Aorta (tissue), 5 donors: ENCODE data around the gene TMEM184C. TPM values are rescaled to one million over a fixed set of nuclear protein-coding genes. Genes with fewer than 3 reads are reported as not detected.

Experiments used
- ATAC-seq: fragments of 200-7000 bp; cut with Tn5 transposase; one replicate; pipeline ENCODE4 v1.9.1; 2022; ENCODE audit warnings: moderate library complexity; ENCODE audit not compliant: low FRiP score
- DNase-seq, 2 donors: peaks; one replicate each; pipeline ENCODE4 v3.0.0-alpha.2; 2020
- H3K27ac ChIP-seq, 2 donors: one replicate each; pipeline ENCODE4 v1.5.1; 2013; ENCODE audit warnings: low read length in 2 of 2, mild to moderate bottlenecking in 2 of 2, moderate library complexity in 2 of 2, control low read depth in 1 of 2, inconsistent platforms in 1 of 2, low read depth in 1 of 2
- H3K27me3 ChIP-seq, 2 donors: one replicate each; pipeline ENCODE4 v1.6.1; 2013; ENCODE audit warnings: control low read depth in 1 of 2, low read length in 1 of 2, mild to moderate bottlenecking in 1 of 2, moderate library complexity in 1 of 2; ENCODE audit not compliant: insufficient read depth in 2 of 2, control insufficient read depth in 1 of 2
- H3K36me3 ChIP-seq, 2 donors: one replicate each; pipeline ENCODE4 v1.6.1; 2013; ENCODE audit warnings: control low read depth in 1 of 2, low read length in 1 of 2, mild to moderate bottlenecking in 1 of 2; ENCODE audit not compliant: insufficient read depth in 2 of 2, control insufficient read depth in 1 of 2
- H3K4me1 ChIP-seq, 2 donors: one replicate each; pipeline ENCODE4 v1.6.1; 2013; ENCODE audit warnings: low read length in 2 of 2, control low read depth in 1 of 2, mild to moderate bottlenecking in 1 of 2, moderate library complexity in 1 of 2; ENCODE audit not compliant: insufficient read depth in 2 of 2, control insufficient read depth in 1 of 2
- H3K4me3 ChIP-seq, 2 donors: one replicate each; pipeline ENCODE4 v1.5.1; 2013; ENCODE audit warnings: low read length in 2 of 2, control low read depth in 1 of 2, mild to moderate bottlenecking in 1 of 2
- H3K9me3 ChIP-seq: one replicate; pipeline ENCODE4 v1.6.1; 2013; ENCODE audit warnings: mild to moderate bottlenecking, low read length; ENCODE audit not compliant: control insufficient read depth
- WGBS, 2 donors: extraction: QIAGEN DNeasy Blood & Tissue Kit; methylation state at CpG; one replicate each; pipeline ENCODE4 v1.1.7; 2013; 5-methylcytosine and 5-hydroxymethylcytosine counted together
- intact Hi-C, 2 donors: fragments of 100-400 bp; cut with DNase I; formaldehyde crosslinking; loops; one replicate each; pipeline versions ENCODE4 v1.14.2 to v1.15.0; 2022
- polyA plus RNA-seq, 2 donors: library from polyadenylated mRNA; stranded (reverse); fragments of 200-250 nt; gene quantifications; one replicate each; pipeline ENCODE4 v1.2.3, GENCODE V29; 2013
- total RNA-seq, 2 donors: library from RNA; stranded (reverse); fragmentation: NEBNext Ultra II Directional; extraction: Animal tissue kit (Norgen Biotek cat#: 25700); gene quantifications; one replicate each; pipeline ENCODE4 v1.2.1, GENCODE V29; 2021
- donor health status: healthy with polysubstance abuse.
- donor health status: Bipolar disorder and iron deficiency.
- donor health status: DM: no; HTN: no; CAD: no.
- donor health status: DM: no; HTN: no; CAD: no.
- donor health status: DM: yes; HTN: yes; CAD: no.

Gene TMEM184C
- total and polyA plus RNA-seq, 4 donors = 10.6 to 23.5 (median 19.3) TPM

DNA sequence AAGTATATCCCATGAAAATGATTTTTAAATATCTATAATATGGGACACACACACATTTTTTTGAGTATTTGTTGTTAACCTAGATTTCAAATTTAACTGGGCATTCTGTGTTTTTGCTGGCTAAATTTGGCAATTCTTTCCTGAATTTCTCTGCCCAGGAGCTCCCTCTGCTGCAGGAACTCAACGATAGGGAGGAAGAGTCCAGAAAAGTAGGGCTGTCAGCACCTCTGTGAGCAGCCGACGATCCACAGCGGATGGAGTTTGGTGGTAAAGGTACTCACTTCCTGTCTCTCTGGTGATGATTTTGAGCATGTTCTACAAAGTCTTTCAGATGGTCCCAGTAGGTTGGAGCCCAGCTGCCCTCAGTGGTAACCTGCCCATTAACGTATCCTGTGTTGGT is 23.1 kb upstream of the TMEM184C start:
- H3K4me1 ChIP-seq = peaks cover 2 to 3% of the 10 kb centered on the region in 2 donors
- DNase-seq (no peak), ATAC-seq (no peak)
- H3K27me3 ChIP-seq = no peaks in the 10 kb centered on the region
- intact Hi-C loops = loop anchor here (5.0 kb wide), 3 partner anchors 482 to 577 kb away; no protein-coding TSS in a partner anchor
- H3K9me3 ChIP-seq = no peaks in the 10 kb centered on the region
- H3K4me3 ChIP-seq = no peak overlapping the region
- H3K27ac ChIP-seq = no peak overlapping the region
- 53 to 54% methylated on average over 5 of the region's 5 CpGs for WGBS, 2 donors
- H3K36me3 ChIP-seq = no peaks in the 10 kb centered on the region

GRCh38 chr4:147594578-147594977 is 22.6 kb upstream of the TMEM184C start:
- Histone ChIP-seq H3K27me3 (no peaks in the 10 kb centered on the region), H3K36me3 (no peaks in the 10 kb centered on the region), H3K9me3 (no peaks in the 10 kb centered on the region), H3K4me3 (no peak overlapping the region), H3K27ac (no peak overlapping the region), H3K4me1 (peaks cover 2 to 3% of the 10 kb centered on the region in 2 donors)
- WGBS, 2 donors = 84 to 85% methylated on average over 2 of the region's 2 CpGs
- intact Hi-C loops = loop anchor here (5.0 kb wide), 3 partner anchors 482 to 577 kb away; no protein-coding TSS in a partner anchor
- ATAC-seq (no peak), DNase-seq (no peak)

DNA sequence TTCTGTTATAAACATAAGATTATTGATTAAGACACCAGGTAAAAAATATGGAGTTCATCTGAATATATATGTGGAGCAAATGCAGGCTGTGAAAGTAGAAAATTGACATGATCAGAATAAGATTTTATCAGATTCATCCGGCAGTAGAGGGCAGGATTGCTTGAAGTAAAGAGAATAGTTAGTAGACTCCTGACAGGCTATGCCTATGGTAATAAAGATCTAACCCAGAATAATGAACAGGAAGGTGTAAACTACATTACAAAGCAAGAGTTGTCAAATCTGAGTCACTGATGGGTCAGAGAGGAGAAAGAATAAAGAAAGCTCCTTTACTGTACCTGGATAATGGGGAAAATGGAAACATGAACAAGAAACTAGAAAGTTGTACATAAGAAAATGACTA is 20.8 kb upstream of the TMEM184C start:
- Histone ChIP-seq H3K36me3 (no peaks in the 10 kb centered on the region), H3K9me3 (no peaks in the 10 kb centered on the region), H3K27me3 (no peaks in the 10 kb centered on the region), H3K4me3 (no peak overlapping the region), H3K27ac (no peak overlapping the region), H3K4me1 (peaks cover 2 to 3% of the 10 kb centered on the region in 2 donors)
- DNase-seq = no peak
- no peak for ATAC-seq
- WGBS, 2 donors = 79 to 87% methylated on average over 1 of the region's 1 CpG
- intact Hi-C loops = no loop called here

GRCh38 chr4:147596981-147597380 is 20.2 kb upstream of the TMEM184C start:
- Histone ChIP-seq H3K4me3 (no peak overlapping the region), H3K27ac (peak overlapping the region in 1 of 2 donors; percentile 63), H3K9me3 (no peaks in the 10 kb centered on the region), H3K4me1 (peaks cover 2 to 3% of the 10 kb centered on the region in 2 donors), H3K36me3 (no peaks in the 10 kb centered on the region), H3K27me3 (no peaks in the 10 kb centered on the region)
- WGBS, 2 donors = 0% methylated on average over 1 of the region's 1 CpG
- intact Hi-C loops = no loop called here
- ATAC-seq (peak; percentile 17), DNase-seq (peak in 1 of 2 donors; percentile 49)

- DNase-seq = no peak
- Histone ChIP-seq H3K27me3 (no peaks in the 10 kb centered on the region), H3K9me3 (no peaks in the 10 kb centered on the region), H3K27ac (peak overlapping the region in 1 of 2 donors; percentile 25), H3K4me3 (no peak overlapping the region), H3K36me3 (no peaks in the 10 kb centered on the region), H3K4me1 (peaks cover 2 to 3% of the 10 kb centered on the region in 2 donors)
- ATAC-seq = no peak
- intact Hi-C loops = no loop called here
- 49 to 55% methylated on average over 2 of the region's 2 CpGs for WGBS, 2 donors
These were observed 19.6 kb upstream of the TMEM184C start for GRCh38 chr4:147597561-147597960.

GRCh38 chr4:147599206-147599605 is 18.0 kb upstream of the TMEM184C start:
- WGBS, 2 donors = 96 to 98% methylated on average over 1 of the region's 1 CpG
- no peak for ATAC-seq
- intact Hi-C loops = no loop called here

GRCh38 chr4:147599769-147600168 is 17.4 kb upstream of the TMEM184C start:
- H3K9me3 ChIP-seq = no peaks in the 10 kb centered on the region
- DNase-seq (no peak), ATAC-seq (no peak)
- WGBS, 2 donors = 83 to 87% methylated on average over 3 of the region's 3 CpGs
- no peaks in the 10 kb centered on the region for H3K27me3 ChIP-seq
- H3K27ac ChIP-seq = no peak overlapping the region
- no peak overlapping the region for H3K4me3 ChIP-seq
- intact Hi-C loops = no loop called here
- H3K36me3 ChIP-seq = no peaks in the 10 kb centered on the region
- H3K4me1 ChIP-seq = peaks cover 2 to 3% of the 10 kb centered on the region in 2 donors

More at GRCh38 chr4:147599206-147599605, 18.0 kb upstream of the TMEM184C start:
- no peak for DNase-seq
- peaks cover 2 to 3% of the 10 kb centered on the region in 2 donors for H3K4me1 ChIP-seq
- no peaks in the 10 kb centered on the region for H3K36me3 ChIP-seq
- no peaks in the 10 kb centered on the region for H3K9me3 ChIP-seq
- no peak overlapping the region for H3K4me3 ChIP-seq
- H3K27ac ChIP-seq = no peak overlapping the region
- H3K27me3 ChIP-seq = no peaks in the 10 kb centered on the region

DNA sequence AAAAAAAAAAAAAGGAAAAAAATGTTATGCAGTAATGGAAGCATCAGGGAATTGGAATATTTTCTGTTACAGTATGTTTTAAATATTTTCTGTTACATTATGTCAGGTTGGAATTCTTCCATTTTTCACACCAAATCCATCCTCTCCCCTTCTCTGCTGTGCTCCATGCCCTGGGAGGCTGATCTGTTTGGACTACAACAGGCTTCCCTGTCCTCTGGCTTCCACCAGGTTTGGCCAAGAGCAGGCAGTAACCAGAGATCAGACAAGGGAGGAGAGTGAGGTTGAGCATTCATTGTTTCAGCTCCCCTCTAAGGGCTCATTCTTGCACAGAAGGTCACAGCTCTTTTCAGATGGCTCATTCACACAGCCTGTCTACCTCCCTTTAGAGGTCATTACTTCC is 11.7 kb upstream of the TMEM184C start:
- DNase-seq (no peak), ATAC-seq (no peak)
- intact Hi-C loops = no loop called here
- Histone ChIP-seq H3K36me3 (no peaks in the 10 kb centered on the region), H3K27me3 (no peaks in the 10 kb centered on the region), H3K9me3 (no peaks in the 10 kb centered on the region), H3K4me3 (no peak overlapping the region), H3K4me1 (no peaks in the 10 kb centered on the region), H3K27ac (no peak overlapping the region)

- DNase-seq (no peak), ATAC-seq (no peak)
- no peaks in the 10 kb centered on the region for H3K36me3 ChIP-seq
- WGBS, 2 donors = 91 to 96% methylated on average over 1 of the region's 1 CpG
- no peaks in the 10 kb centered on the region for H3K4me1 ChIP-seq
- intact Hi-C loops = no loop called here
- H3K9me3 ChIP-seq = no peaks in the 10 kb centered on the region
- no peaks in the 10 kb centered on the region for H3K27me3 ChIP-seq
- H3K4me3 ChIP-seq = no peak overlapping the region
- H3K27ac ChIP-seq = no peak overlapping the region
These were observed 9.7 kb upstream of the TMEM184C start for GRCh38 chr4:147607471-147607870.
